Astrocyte (in vitro differentiated cells and primary cell): ENCODE measurements around the gene C17orf67. TPM values are rescaled to one million over a fixed set of nuclear protein-coding genes. Genes with fewer than 3 reads are reported as not detected.

ENCODE experiments used
- DNase-seq: peaks from one replicate; pipeline ENCODE4 v3.0.0-alpha.2; 2010; ENCODE audit warnings: low read depth
- FAIRE-seq: peaks from 2 replicates; lab custom pipeline; 2011; peaks lifted over from hg19 to GRCh38; lab: Jason Lieb, UNC
- H2AFZ ChIP-seq: 2 replicates; pipeline ENCODE4 v1.6.0; 2012; ENCODE audit warnings: low read depth, low read length, inconsistent platforms
- H3K27ac ChIP-seq: 2 replicates; pipeline ENCODE4 v1.5.1; 2011; ENCODE audit warnings: low read depth, low read length, inconsistent platforms
- H3K27me3 ChIP-seq: 2 replicates; pipeline ENCODE4 v1.6.0; 2011; ENCODE audit warnings: low read length, inconsistent platforms; ENCODE audit not compliant: insufficient read depth
- H3K36me3 ChIP-seq: 2 replicates; pipeline ENCODE4 v1.5.1; 2011; ENCODE audit warnings: low read length, inconsistent platforms; ENCODE audit not compliant: insufficient read depth
- H3K4me1 ChIP-seq: 2 replicates; pipeline ENCODE4 v1.5.1; 2011; ENCODE audit warnings: low read length, inconsistent platforms; ENCODE audit not compliant: insufficient read depth
- H3K4me2 ChIP-seq: 2 replicates; pipeline ENCODE4 v1.6.0; 2012; ENCODE audit warnings: low read length, inconsistent platforms
- H3K4me3 ChIP-seq: 2 replicates; pipeline ENCODE4 v1.5.1; 2011; ENCODE audit warnings: low read depth, mild to moderate bottlenecking, low read length, inconsistent platforms; ENCODE audit not compliant: insufficient read depth
- H3K79me2 ChIP-seq: 2 replicates; pipeline ENCODE4 v1.6.0; 2012; ENCODE audit warnings: mild to moderate bottlenecking, low read length, inconsistent platforms; ENCODE audit not compliant: insufficient read depth
- H3K9ac ChIP-seq: 2 replicates; pipeline ENCODE4 v1.6.0; 2012; ENCODE audit warnings: mild to moderate bottlenecking, low read length, inconsistent platforms
- H3K9me3 ChIP-seq: 2 replicates; pipeline ENCODE4 v1.5.1; 2012; ENCODE audit warnings: low read depth, mild to moderate bottlenecking, low read length, inconsistent platforms; ENCODE audit not compliant: insufficient read depth
- H4K20me1 ChIP-seq: 2 replicates; pipeline ENCODE4 v1.6.0; 2012; ENCODE audit warnings: low read length, inconsistent platforms; ENCODE audit not compliant: insufficient read depth
- H3K27ac Mint-ChIP-seq: one replicate; pipeline ENCODE4 v1.8.0; 2021; ENCODE audit warnings: mild to moderate bottlenecking, mixed read lengths; ENCODE audit not compliant: unreplicated experiment
- H3K27me3 Mint-ChIP-seq: one replicate; pipeline ENCODE4 v1.8.0; 2021; ENCODE audit warnings: low read depth, mixed read lengths; ENCODE audit not compliant: unreplicated experiment
- H3K36me3 Mint-ChIP-seq: one replicate; pipeline ENCODE4 v1.8.0; 2021; ENCODE audit warnings: low read depth, mixed read lengths; ENCODE audit not compliant: unreplicated experiment
- H3K4me1 Mint-ChIP-seq: one replicate; pipeline ENCODE4 v1.8.0; 2021; ENCODE audit warnings: low read depth, mixed read lengths; ENCODE audit not compliant: unreplicated experiment
- H3K4me3 Mint-ChIP-seq: one replicate; pipeline ENCODE4 v1.8.0; 2021; ENCODE audit warnings: mild to moderate bottlenecking, moderate library complexity, mixed read lengths; ENCODE audit not compliant: unreplicated experiment
- H3K9me3 Mint-ChIP-seq: one replicate; pipeline ENCODE4 v1.8.0; 2021; ENCODE audit warnings: mild to moderate bottlenecking, mixed read lengths; ENCODE audit not compliant: unreplicated experiment
- EZH2 ChIP-seq: IDR thresholded peaks from 2 replicates; pipeline ENCODE4 v1.6.1; 2012; ENCODE audit warnings: mild to moderate bottlenecking, low read length, inconsistent platforms; ENCODE audit not compliant: insufficient read depth
- total RNA-seq: library from RNA; stranded (reverse); gene quantifications from 2 replicates; pipeline ENCODE4 v1.2.1, GENCODE V29; 2021
- TF ChIP-seq, protein P1 (sequence below): IDR thresholded peaks from 2 replicates; pipeline ENCODE4 v1.5.1; 2011; ENCODE audit warnings: low read depth, mild to moderate bottlenecking, inconsistent platforms, low read length, moderate library complexity; ENCODE audit not compliant: insufficient read depth

C17orf67 gene
- total RNA-seq, 1 donor from 2014 or later, result 2.8 TPM

DNA sequence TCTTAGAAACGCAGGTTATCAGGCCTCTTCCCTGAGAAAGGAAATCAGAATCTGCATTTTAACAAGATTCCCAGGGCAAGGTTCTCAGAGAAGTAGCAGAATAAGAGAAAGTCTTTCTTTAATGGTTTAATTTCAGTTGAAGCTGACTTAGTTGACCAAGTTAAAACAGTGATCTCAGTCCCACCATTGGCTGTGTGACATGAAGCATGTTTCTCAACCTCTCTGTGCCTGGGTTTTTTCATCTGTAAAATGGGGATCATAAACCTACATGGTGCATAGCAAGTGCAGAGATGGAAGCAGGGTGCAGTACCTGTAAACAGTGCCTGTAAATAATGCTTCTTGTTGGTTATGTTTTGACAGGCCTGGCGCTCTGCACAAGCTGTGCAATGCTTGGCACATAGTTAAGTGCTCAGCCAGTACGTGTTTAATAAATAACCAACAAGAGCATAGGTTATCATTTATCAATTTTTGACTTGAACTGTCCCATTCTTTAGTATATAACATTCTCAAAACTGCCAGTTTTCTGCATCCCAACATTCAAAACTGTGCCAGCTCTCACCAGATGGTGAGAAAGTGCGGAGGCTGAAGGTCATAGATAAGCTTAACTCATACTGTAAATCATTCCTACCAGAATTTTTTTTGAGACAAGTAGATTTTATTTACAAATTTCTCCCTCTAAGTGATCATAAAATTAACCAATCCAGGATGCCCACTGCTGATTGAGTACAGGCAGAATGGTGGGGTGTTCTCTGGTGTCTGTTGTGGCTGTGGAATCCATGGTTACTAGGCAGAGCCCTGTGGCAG, 6.9 kb downstream of the C17orf67 start:
- Histone ChIP-seq H3K4me2 (no peak overlapping the region), H3K36me3 (no peaks in the 10 kb centered on the region), H3K9me3 (no peaks in the 10 kb centered on the region), H4K20me1 (peaks cover 12% of the 10 kb centered on the region), H3K27me3 (no peaks in the 10 kb centered on the region), H3K4me3 (no peak overlapping the region), H3K79me2 (peaks cover 6% of the 10 kb centered on the region), H2AFZ (no peak overlapping the region), H3K9ac (no peak overlapping the region), H3K27ac (no peak overlapping the region), H3K4me1 (no peaks in the 10 kb centered on the region)
- H3K9me3 Mint-ChIP-seq, result no peaks in the 10 kb centered on the region
- H3K27ac Mint-ChIP-seq, result no peak overlapping the region
- no peak for TF ChIP-seq EZH2
- TF ChIP-seq, protein P1, sequence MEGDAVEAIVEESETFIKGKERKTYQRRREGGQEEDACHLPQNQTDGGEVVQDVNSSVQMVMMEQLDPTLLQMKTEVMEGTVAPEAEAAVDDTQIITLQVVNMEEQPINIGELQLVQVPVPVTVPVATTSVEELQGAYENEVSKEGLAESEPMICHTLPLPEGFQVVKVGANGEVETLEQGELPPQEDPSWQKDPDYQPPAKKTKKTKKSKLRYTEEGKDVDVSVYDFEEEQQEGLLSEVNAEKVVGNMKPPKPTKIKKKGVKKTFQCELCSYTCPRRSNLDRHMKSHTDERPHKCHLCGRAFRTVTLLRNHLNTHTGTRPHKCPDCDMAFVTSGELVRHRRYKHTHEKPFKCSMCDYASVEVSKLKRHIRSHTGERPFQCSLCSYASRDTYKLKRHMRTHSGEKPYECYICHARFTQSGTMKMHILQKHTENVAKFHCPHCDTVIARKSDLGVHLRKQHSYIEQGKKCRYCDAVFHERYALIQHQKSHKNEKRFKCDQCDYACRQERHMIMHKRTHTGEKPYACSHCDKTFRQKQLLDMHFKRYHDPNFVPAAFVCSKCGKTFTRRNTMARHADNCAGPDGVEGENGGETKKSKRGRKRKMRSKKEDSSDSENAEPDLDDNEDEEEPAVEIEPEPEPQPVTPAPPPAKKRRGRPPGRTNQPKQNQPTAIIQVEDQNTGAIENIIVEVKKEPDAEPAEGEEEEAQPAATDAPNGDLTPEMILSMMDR, result no peak
- no peak for DNase-seq
- FAIRE-seq, result no peak
- peaks cover 11% of the 10 kb centered on the region for H3K36me3 Mint-ChIP-seq
- H3K27me3 Mint-ChIP-seq, result no peaks in the 10 kb centered on the region
- H3K4me3 Mint-ChIP-seq, result no peak overlapping the region
- H3K4me1 Mint-ChIP-seq, result peaks cover 5% of the 10 kb centered on the region

GRCh38 chr17:56824503-56824902, 9.2 kb downstream of the C17orf67 start:
- no peak overlapping the region for H3K9ac ChIP-seq
- FAIRE-seq, result no peak

More at GRCh38 chr17:56824503-56824902, 9.2 kb downstream of the C17orf67 start:
- no peaks in the 10 kb centered on the region for H3K27me3 Mint-ChIP-seq
- Histone ChIP-seq H3K4me3 (no peak overlapping the region), H2AFZ (no peak overlapping the region), H3K4me1 (no peaks in the 10 kb centered on the region), H3K4me2 (no peak overlapping the region), H3K9me3 (no peaks in the 10 kb centered on the region), H3K36me3 (no peaks in the 10 kb centered on the region), H3K79me2 (no peaks in the 10 kb centered on the region), H3K27ac (no peak overlapping the region), H3K27me3 (no peaks in the 10 kb centered on the region), H4K20me1 (no peaks in the 10 kb centered on the region)
- DNase-seq, result no peak
- no peak overlapping the region for H3K4me3 Mint-ChIP-seq
- TF ChIP-seq EZH2, result no peak
- TF ChIP-seq, protein P1, result no peak
- H3K9me3 Mint-ChIP-seq, result no peaks in the 10 kb centered on the region
- no peak overlapping the region for H3K27ac Mint-ChIP-seq
- H3K36me3 Mint-ChIP-seq, result peaks cover 9% of the 10 kb centered on the region
- H3K4me1 Mint-ChIP-seq, result no peaks in the 10 kb centered on the region
